Keratinocyte (primary cell): ENCODE measurements around the gene MYO16. TPM values are rescaled to one million over a fixed set of nuclear protein-coding genes. Genes with fewer than 3 reads are reported as not detected.

Source experiments
- DNase-seq: peaks from one replicate; pipeline ENCODE4 v3.0.0-alpha.2; 2011; ENCODE audit warnings: low read depth, missing footprints, low spot score
- FAIRE-seq: peaks from 2 replicates; lab custom pipeline; 2011; peaks lifted over from hg19 to GRCh38; lab: Jason Lieb, UNC
- H2AFZ ChIP-seq: 2 replicates; pipeline ENCODE4 v1.6.0; 2012; ENCODE audit warnings: low read length, control low read depth, inconsistent platforms; ENCODE audit not compliant: control insufficient read depth
- H3K27ac ChIP-seq: 2 replicates; pipeline ENCODE4 v1.5.1; 2011; ENCODE audit warnings: low read length; ENCODE audit not compliant: control insufficient read depth, insufficient read depth
- H3K27me3 ChIP-seq: 3 replicates; pipeline ENCODE4 v1.6.0; 2011; ENCODE audit warnings: low read length; ENCODE audit not compliant: control insufficient read depth, insufficient read depth; ENCODE audit errors: extremely low read depth
- H3K36me3 ChIP-seq, 2 experiments: 2 replicates in 1 of 2; 3 replicates in 1 of 2; pipeline ENCODE4 v1.5.1; 2011; ENCODE audit warnings: low read length in 2 of 2, mild to moderate bottlenecking in 1 of 2; ENCODE audit not compliant: control insufficient read depth in 2 of 2, insufficient read depth in 2 of 2; ENCODE audit errors: extremely low read depth in 1 of 2
- H3K4me1 ChIP-seq: 3 replicates; pipeline ENCODE4 v1.5.1; 2011; ENCODE audit warnings: low read length; ENCODE audit not compliant: control insufficient read depth, insufficient read depth; ENCODE audit errors: extremely low read depth
- H3K4me2 ChIP-seq: 3 replicates; pipeline ENCODE4 v1.6.0; 2011; ENCODE audit warnings: low read depth, low read length; ENCODE audit not compliant: control insufficient read depth, insufficient read depth; ENCODE audit errors: extremely low read depth
- H3K4me3 ChIP-seq, 3 experiments: fragments of 200-600 bp in 1 of 3; sonication (generic) in 1 of 3; 2 replicates in 2 of 3; 3 replicates in 1 of 3; pipeline ENCODE4 v1.5.1; 2011 to 2016; ENCODE audit warnings: low read length in 3 of 3, mild to moderate bottlenecking in 3 of 3, control low read depth in 2 of 3, inconsistent platforms in 1 of 3, low read depth in 1 of 3, mixed read lengths in 1 of 3, mixed run types in 1 of 3, moderate library complexity in 1 of 3; ENCODE audit not compliant: control insufficient read depth in 2 of 3, insufficient read depth in 2 of 3; ENCODE audit errors: extremely low read depth in 1 of 3
- H3K79me2 ChIP-seq: 2 replicates; pipeline ENCODE4 v1.6.0; 2012; ENCODE audit warnings: low read length; ENCODE audit not compliant: control insufficient read depth, insufficient read depth
- H3K9ac ChIP-seq: 3 replicates; pipeline ENCODE4 v1.6.0; 2011; ENCODE audit warnings: low read length; ENCODE audit not compliant: control insufficient read depth, insufficient read depth; ENCODE audit errors: extremely low read depth
- H3K9me1 ChIP-seq: 3 replicates; pipeline ENCODE4 v1.6.0; 2011; ENCODE audit warnings: low read length; ENCODE audit not compliant: control insufficient read depth, insufficient read depth; ENCODE audit errors: extremely low read depth
- H3K9me3 ChIP-seq: 2 replicates; pipeline ENCODE4 v1.5.1; 2012; ENCODE audit warnings: low read depth, low read length; ENCODE audit not compliant: control insufficient read depth
- H4K20me1 ChIP-seq: 3 replicates; pipeline ENCODE4 v1.6.0; 2011; ENCODE audit warnings: low read length; ENCODE audit not compliant: control insufficient read depth, insufficient read depth; ENCODE audit errors: extremely low read depth
- CTCF ChIP-seq, 3 experiments: IDR thresholded peaks in 1 of 3; conservative IDR thresholded peaks in 1 of 3; optimal IDR thresholded peaks in 1 of 3; 2 replicates in 2 of 3; 3 replicates in 1 of 3; pipeline versions ENCODE3 to v1.5.1; 2011; ENCODE audit warnings: low read length in 3 of 3, mild to moderate bottlenecking in 3 of 3, moderate library complexity in 2 of 3, control low read depth in 1 of 3, inconsistent platforms in 1 of 3; ENCODE audit not compliant: insufficient read depth in 2 of 3; ENCODE audit errors: extremely low read depth in 1 of 3
- EZH2 ChIP-seq: IDR thresholded peaks from one replicate; pipeline ENCODE4 v1.6.1; 2012; ENCODE audit warnings: inconsistent platforms, mild to moderate bottlenecking, low read length, moderate library complexity
- dilution Hi-C: fragments of 300-500 bp; cut with MboI; formaldehyde crosslinking; loops from one replicate; pipeline ENCODE4 v1.7.0; 2020; ENCODE audit warnings: low sequenced_read_pairs; ENCODE audit not compliant: extremely low pct_ligation_motif_present
- polyA plus RNA-seq, 5 experiments: library from polyadenylated mRNA; depleted of rRNA in 3 of 5; stranded (reverse) in 3 of 5; stranded (forward) in 1 of 5; unstranded in 1 of 5; fragments of >200 nt; gene quantifications; 1 replicate in 1 of 5; 2 replicates in 3 of 5; 3 replicates in 1 of 5; pipeline versions ENCODE4 v1.2.1 to v1.2.3, GENCODE V29; 2011 to 2012; ENCODE audit warnings: missing spikeins in 2 of 5, low read depth in 1 of 5, low replicate concordance in 1 of 5

Gene MYO16
- polyA plus RNA-seq, 1 donor (not counting 4 experiments of a cell fraction or from before 2014, with no cell fraction given), result 0.08 TPM

DNA sequence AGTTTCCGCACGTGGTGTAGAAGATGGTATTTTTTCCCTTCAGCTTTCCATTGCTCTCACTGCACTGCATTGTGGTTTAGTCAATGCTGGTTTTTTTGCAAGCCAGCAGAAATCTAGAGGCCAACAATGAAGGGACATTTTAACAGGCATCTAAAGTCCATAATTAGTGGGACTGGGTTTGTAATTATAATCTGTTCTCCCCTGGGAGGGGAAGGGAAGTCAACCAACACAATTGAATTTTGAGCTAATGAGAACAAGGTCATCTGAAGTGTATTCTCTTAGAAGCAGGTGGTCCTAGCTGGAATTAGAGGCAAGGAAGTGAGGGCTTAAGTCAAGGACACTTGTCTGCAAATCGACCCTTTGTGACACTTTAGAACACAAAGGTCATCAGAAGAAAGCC, 156.4 kb downstream of the MYO16 start:
- H3K27ac ChIP-seq, result no peak overlapping the region
- no peaks in the 10 kb centered on the region for H4K20me1 ChIP-seq
- H3K9ac ChIP-seq, result no peak overlapping the region
- H3K4me2 ChIP-seq, result no peak overlapping the region
- no peak for TF ChIP-seq CTCF (optimal IDR thresholded peaks at IDR 0.05 in 1 of 3, IDR thresholded peaks at IDR 0.05 in 1 of 3, conservative IDR thresholded peaks at IDR 0.05 in 1 of 3; ENCODE audit: extremely low read depth in 1 of 3, insufficient read depth in 2 of 3, low read length in 3 of 3)
- no peak for TF ChIP-seq EZH2
- H3K27me3 ChIP-seq, result no peaks in the 10 kb centered on the region
- no peaks in the 10 kb centered on the region for H3K79me2 ChIP-seq
- DNase-seq (no peak), FAIRE-seq (no peak)
- no peaks in the 10 kb centered on the region for H3K9me1 ChIP-seq
- H3K4me1 ChIP-seq, result no peaks in the 10 kb centered on the region
- no peak overlapping the region for H3K4me3 ChIP-seq
- no peaks in the 10 kb centered on the region for H3K36me3 ChIP-seq
- dilution Hi-C loops, result no loop called here
- H2AFZ ChIP-seq, result no peak overlapping the region
- H3K9me3 ChIP-seq, result no peaks in the 10 kb centered on the region

DNA sequence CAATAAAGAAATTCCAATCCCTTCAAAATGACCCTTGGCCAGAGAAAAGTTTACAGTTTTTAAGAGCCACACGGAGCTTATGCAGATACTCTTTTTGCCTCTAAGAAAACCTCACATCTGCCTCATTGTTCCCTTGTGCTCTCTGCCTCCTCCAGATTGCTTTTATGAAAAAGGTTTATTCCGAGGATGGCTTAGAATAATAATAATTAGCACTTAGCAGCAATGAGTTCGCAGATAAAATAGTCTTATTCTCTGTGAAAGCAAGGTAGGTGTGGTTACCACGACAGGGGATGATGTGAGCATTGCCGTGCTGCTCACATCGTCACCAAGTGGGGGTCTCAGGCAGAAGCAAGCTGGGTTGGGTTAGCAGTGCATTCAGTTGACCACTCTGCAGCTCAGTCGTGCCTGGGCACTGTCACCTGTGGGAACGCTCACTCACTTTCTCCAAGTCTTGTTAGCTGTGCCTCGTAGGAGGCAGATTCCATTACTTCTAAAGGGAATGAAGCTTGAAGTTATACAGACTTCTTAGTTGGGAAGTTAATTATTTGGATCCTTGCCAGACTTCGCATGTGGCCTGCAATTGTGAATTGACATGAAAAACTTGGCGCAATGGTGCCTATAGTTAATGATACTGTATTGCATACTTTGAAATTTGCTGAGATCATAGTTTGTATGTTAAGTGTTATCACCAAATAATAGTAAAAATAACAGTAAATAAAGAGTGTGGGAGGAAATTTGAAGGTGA, 157.2 kb downstream of the MYO16 start:
- TF ChIP-seq CTCF (optimal IDR thresholded peaks at IDR 0.05 in 1 of 3, IDR thresholded peaks at IDR 0.05 in 1 of 3, conservative IDR thresholded peaks at IDR 0.05 in 1 of 3; ENCODE audit: extremely low read depth in 1 of 3, insufficient read depth in 2 of 3, low read length in 3 of 3), result no peak
- TF ChIP-seq EZH2, result no peak

More for the DNA sequence above, 157.2 kb downstream of the MYO16 start:
- H3K27ac ChIP-seq, result no peak overlapping the region
- H4K20me1 ChIP-seq, result no peaks in the 10 kb centered on the region
- H3K9me1 ChIP-seq, result no peaks in the 10 kb centered on the region
- dilution Hi-C loops, result no loop called here
- DNase-seq (no peak), FAIRE-seq (no peak)
- no peaks in the 10 kb centered on the region for H3K36me3 ChIP-seq
- H3K79me2 ChIP-seq, result no peaks in the 10 kb centered on the region
- H3K9ac ChIP-seq, result no peak overlapping the region
- H3K27me3 ChIP-seq, result no peaks in the 10 kb centered on the region
- H3K4me3 ChIP-seq, result no peak overlapping the region
- no peak overlapping the region for H2AFZ ChIP-seq
- no peaks in the 10 kb centered on the region for H3K9me3 ChIP-seq
- no peak overlapping the region for H3K4me2 ChIP-seq
- no peaks in the 10 kb centered on the region for H3K4me1 ChIP-seq
